ENCODE results near the gene ASCC2.

DNA sequence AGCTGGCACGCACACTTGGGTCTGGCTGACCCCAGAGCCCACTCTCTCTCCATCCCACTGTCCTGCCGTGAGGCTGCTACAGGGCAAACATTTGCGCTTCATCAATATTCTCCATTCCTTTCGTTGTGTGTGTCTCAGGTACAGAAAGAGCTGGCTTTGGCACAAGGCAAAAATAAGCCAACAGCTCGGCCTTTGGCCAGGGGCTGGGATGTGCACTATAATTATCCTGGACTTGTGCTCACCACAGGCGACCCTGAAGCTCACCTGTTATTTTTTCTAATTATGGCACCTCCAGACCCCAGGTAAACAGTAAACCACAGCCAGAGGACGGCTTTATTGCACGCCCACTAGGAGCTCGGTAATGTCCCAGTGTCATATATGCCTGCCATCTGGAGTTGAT lies 82.2 kb downstream of the ASCC2 start:
- TF ChIP-seq SP1 (CRISPR knock-in tag; conservative IDR thresholded peaks at IDR 0.05) (no peak), CTCF (IDR thresholded peaks at IDR 0.05) (no peak), NFYB (CRISPR knock-in tag; conservative IDR thresholded peaks at IDR 0.05; ENCODE audit: low read depth) (no peak), FOXJ3 (CRISPR knock-in tag; IDR thresholded peaks at IDR 0.05; ENCODE audit: borderline replicate concordance) (no peak), JUN (CRISPR knock-in tag; IDR thresholded peaks at IDR 0.05) (no peak)

Measured in WTC11 (cell line).